CD4-positive, alpha-beta T cell treated with Interleukin-2 at 100 ng/mL for 4 hours (primary cell): ENCODE data around the gene UBAP2.
"Not testable (repeated sequence)": the region's sequence is repeated elsewhere in the genome, so short reads cannot be mapped to it uniquely, and the experiment has no call there.

Experiments
- DNase-seq: peaks from one replicate; pipeline ENCODE4 v3.0.0-alpha.2; 2020; ENCODE audit warnings: low spot score

Gene UBAP2

GRCh38 chr9:33988219-33988890 lies 60.3 kb downstream of the UBAP2 start:
- DNase-seq = peak; percentile 19

- no peak for DNase-seq
Measured at GRCh38 chr9:33976414-33976813, 72.3 kb downstream of the UBAP2 start.

GRCh38 chr9:33972698-33973097 lies 76.0 kb downstream of the UBAP2 start:
- DNase-seq = no peak

- DNase-seq = no peak
Measured at GRCh38 chr9:33964086-33964768, 84.5 kb downstream of the UBAP2 start.

GRCh38 chr9:33962468-33962867 lies 86.2 kb downstream of the UBAP2 start:
- DNase-seq = not testable (repeated sequence)

- no peak for DNase-seq
Measured at GRCh38 chr9:33959725-33960124, 89.0 kb downstream of the UBAP2 start.

GRCh38 chr9:33956544-33956943 lies 92.1 kb downstream of the UBAP2 start:
- no peak for DNase-seq

- DNase-seq = no peak
Measured at GRCh38 chr9:33952066-33952465, 96.6 kb downstream of the UBAP2 start.

- DNase-seq = no peak
Measured at GRCh38 chr9:33950371-33950770, 98.3 kb downstream of the UBAP2 start.

- no peak for DNase-seq
Measured at GRCh38 chr9:33946779-33947535, 101.7 kb downstream of the UBAP2 start.

GRCh38 chr9:33943389-33943788 lies 105.3 kb downstream of the UBAP2 start:
- DNase-seq = no peak

- no peak for DNase-seq
Measured at GRCh38 chr9:33942471-33943083, 106.1 kb downstream of the UBAP2 start.

GRCh38 chr9:33939924-33940874 lies 108.5 kb downstream of the UBAP2 start:
- no peak for DNase-seq

- DNase-seq = no peak
Measured at GRCh38 chr9:33934188-33934878, 114.4 kb downstream of the UBAP2 start.

- DNase-seq = no peak
Measured at GRCh38 chr9:33932078-33932807, 116.4 kb downstream of the UBAP2 start.

GRCh38 chr9:33931326-33931725 lies 117.4 kb downstream of the UBAP2 start:
- no peak for DNase-seq

GRCh38 chr9:33927694-33928093 lies 121.0 kb downstream of the UBAP2 start:
- DNase-seq = no peak

- no peak for DNase-seq
Measured at GRCh38 chr9:33926746-33927485, 121.8 kb downstream of the UBAP2 start.
